Stimulated activated CD4-positive, alpha-beta T cell treated with anti-CD3 and anti-CD28 coated beads, TNF-alpha, amount 100 ng/mL, for 24 hours (primary cell): ENCODE results near the gene GALNT17.

Experiments
- DNase-seq, 3 experiments: peaks; one replicate each; pipeline ENCODE4 v3.0.0-alpha.2; 2020; ENCODE audit warnings: low read depth in 3 of 3

Gene GALNT17

GRCh38 chr7:71339924-71340323 lies 208.0 kb downstream of the GALNT17 start:
- no peak for DNase-seq

GRCh38 chr7:71342202-71342601 lies 210.3 kb downstream of the GALNT17 start:
- no peak for DNase-seq

- DNase-seq, result no peak
These were observed 211.1 kb downstream of the GALNT17 start for GRCh38 chr7:71343039-71343438.

- no peak for DNase-seq
These were observed 211.9 kb downstream of the GALNT17 start for GRCh38 chr7:71343892-71344291.

GRCh38 chr7:71345117-71345884 lies 213.4 kb downstream of the GALNT17 start:
- DNase-seq, result no peak

GRCh38 chr7:71348821-71349681 lies 217.1 kb downstream of the GALNT17 start:
- DNase-seq, result no peak

- DNase-seq, result no peak
These were observed 217.9 kb downstream of the GALNT17 start for GRCh38 chr7:71349682-71350481.

GRCh38 chr7:71350680-71351079 lies 218.7 kb downstream of the GALNT17 start:
- no peak for DNase-seq

- DNase-seq, result no peak
These were observed 222.8 kb downstream of the GALNT17 start for GRCh38 chr7:71354716-71355115.

- no peak for DNase-seq
These were observed 229.6 kb downstream of the GALNT17 start for GRCh38 chr7:71361451-71362032.

GRCh38 chr7:71362240-71362639 lies 230.3 kb downstream of the GALNT17 start:
- DNase-seq, result no peak

GRCh38 chr7:71363223-71363622 lies 231.3 kb downstream of the GALNT17 start:
- no peak for DNase-seq

GRCh38 chr7:71363627-71364026 lies 231.7 kb downstream of the GALNT17 start:
- DNase-seq, result no peak

GRCh38 chr7:71364551-71364950 lies 232.6 kb downstream of the GALNT17 start:
- no peak for DNase-seq

- no peak for DNase-seq
These were observed 241.0 kb downstream of the GALNT17 start for GRCh38 chr7:71372991-71373390.

- DNase-seq, result no peak
These were observed 245.1 kb downstream of the GALNT17 start for GRCh38 chr7:71377062-71377461.

- DNase-seq, result no peak
These were observed 245.5 kb downstream of the GALNT17 start for GRCh38 chr7:71377469-71377868.

GRCh38 chr7:71384094-71384493 lies 252.2 kb downstream of the GALNT17 start:
- no peak for DNase-seq

- DNase-seq, result no peak
These were observed 253.4 kb downstream of the GALNT17 start for GRCh38 chr7:71385330-71385729.

- DNase-seq, result no peak
These were observed 254.3 kb downstream of the GALNT17 start for GRCh38 chr7:71386152-71386785.

- DNase-seq, result no peak
These were observed 256.2 kb downstream of the GALNT17 start for GRCh38 chr7:71388181-71388580.
